GM10847 (cell line): ENCODE results near the gene CTXN1.

ENCODE experiments used
- POLR2A ChIP-seq: IDR thresholded peaks from 2 replicates; pipeline ENCODE4 v1.6.1; 2011; ENCODE audit not compliant: insufficient read length; ENCODE audit errors: extremely low read depth

Gene CTXN1

GRCh38 chr19:7926021-7926726, at the start of gene CTXN1:
CTXN1 (minus strand) TSS chr19:7926135; CDS start chr19:7925538, 597 bp downstream.
- TF ChIP-seq POLR2A: no peak

DNA sequence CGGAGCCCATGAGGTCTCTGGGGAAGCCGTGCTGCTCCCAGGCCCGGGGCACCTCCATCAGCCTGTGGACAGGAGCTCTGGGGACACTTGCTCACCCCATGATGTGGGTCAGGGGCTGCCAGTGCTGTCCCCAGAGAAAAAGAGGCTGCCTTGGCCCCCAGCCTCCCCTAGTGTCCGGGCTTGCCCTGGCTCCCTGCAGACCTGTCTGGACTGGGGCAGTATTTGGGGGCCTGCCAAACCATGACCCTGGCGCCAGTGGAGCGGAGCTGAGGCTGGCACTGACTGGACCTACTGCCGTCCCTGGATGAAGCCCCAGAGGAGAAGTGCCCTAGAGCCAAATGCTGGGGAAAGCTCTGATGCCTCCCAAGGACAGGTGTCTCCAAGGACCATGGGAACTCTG, 49.1 kb upstream of the CTXN1 start:
- no peak for TF ChIP-seq POLR2A

- no peak for TF ChIP-seq POLR2A
These were observed 47.9 kb upstream of the CTXN1 start for GRCh38 chr19:7973883-7974282.

DNA sequence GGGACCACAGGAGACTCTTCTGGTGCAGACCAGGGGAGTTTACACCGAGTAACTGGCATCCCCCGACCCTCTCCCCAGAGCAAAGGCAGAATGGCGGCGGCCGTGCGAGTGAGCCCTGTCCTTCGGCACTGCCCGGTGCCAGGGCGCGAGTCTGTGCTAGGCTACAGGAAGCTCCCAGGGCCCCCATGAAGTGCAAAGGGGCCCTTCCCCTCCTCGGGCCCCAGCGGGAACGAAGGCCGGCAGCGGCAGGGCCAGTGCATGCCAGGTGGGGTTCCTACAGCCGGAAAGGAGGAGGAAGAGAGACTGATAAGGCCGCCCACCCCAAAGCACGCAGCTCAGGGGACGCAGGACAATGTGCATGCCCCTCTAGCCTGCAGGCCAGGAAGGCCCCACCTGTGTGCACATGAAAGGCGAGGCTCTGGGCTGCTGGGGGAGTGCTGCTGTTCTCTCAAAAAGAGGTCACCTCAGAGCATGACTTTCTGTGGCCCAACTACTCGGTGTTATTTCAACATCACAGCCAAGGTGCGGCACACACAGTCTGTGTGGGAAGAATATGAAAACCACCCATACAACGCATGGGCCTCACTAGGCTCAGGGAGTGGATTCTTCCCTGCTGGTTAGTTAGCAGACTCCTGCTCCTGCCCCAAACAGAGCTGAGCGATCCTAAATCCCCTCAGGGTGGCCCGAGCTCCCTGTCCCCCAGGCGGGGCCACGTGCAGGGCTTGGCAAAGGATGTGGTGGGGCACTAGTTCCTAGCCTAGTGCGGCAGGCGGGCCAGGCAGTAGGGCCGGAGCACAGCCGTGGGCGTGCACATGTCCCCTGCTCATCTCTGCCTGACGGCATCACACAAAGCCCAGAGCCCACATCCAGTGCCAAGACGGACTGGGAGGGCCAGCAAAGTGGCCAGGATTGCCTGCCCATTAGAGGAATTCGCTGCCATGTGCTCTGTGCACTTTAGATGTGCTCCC, 45.9 kb upstream of the CTXN1 start:
- no peak for TF ChIP-seq POLR2A

- no peak for TF ChIP-seq POLR2A
These were observed 44.9 kb upstream of the CTXN1 start for GRCh38 chr19:7970716-7971448.

- TF ChIP-seq POLR2A: no peak
These were observed 43.6 kb upstream of the CTXN1 start for GRCh38 chr19:7969555-7969939.

DNA sequence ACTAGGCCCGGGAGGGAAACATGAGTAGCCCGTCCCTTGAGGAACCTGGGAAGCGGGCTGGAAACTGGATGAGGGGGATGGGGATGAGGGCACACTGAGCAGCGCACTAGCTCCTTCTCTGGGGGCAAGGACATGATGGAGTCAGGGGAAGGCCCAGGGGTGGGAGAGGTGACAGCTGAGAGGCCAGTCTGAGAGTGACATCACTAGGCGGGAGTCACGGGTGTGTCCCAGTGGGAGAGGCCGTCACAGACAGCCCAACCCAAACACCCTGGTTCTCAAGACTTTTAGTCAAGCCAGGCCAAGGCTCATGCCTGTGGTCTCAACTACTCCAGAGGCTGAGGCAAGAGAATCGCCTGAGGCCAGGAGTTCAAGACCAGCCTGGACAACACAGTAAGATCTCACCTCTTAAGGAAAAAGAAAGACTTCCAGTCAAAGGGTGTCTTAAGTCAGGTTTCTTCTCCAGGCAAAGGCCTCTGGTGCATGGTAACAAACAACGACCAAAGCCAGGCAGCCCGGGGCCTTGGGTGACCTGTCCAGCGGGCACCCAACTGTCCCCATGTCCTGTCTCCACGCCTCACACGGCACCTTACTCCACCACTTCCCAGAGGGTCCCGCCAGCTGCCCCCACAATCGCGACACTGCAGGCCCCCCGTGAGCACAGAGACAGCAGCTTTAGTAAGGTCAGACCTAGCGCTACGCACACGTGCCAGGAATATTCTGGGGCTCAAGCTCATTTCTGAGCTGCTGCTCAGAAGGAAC, 43.0 kb upstream of the CTXN1 start:
- no peak for TF ChIP-seq POLR2A

- TF ChIP-seq POLR2A: no peak
These were observed 42.3 kb upstream of the CTXN1 start for GRCh38 chr19:7968008-7968795.

DNA sequence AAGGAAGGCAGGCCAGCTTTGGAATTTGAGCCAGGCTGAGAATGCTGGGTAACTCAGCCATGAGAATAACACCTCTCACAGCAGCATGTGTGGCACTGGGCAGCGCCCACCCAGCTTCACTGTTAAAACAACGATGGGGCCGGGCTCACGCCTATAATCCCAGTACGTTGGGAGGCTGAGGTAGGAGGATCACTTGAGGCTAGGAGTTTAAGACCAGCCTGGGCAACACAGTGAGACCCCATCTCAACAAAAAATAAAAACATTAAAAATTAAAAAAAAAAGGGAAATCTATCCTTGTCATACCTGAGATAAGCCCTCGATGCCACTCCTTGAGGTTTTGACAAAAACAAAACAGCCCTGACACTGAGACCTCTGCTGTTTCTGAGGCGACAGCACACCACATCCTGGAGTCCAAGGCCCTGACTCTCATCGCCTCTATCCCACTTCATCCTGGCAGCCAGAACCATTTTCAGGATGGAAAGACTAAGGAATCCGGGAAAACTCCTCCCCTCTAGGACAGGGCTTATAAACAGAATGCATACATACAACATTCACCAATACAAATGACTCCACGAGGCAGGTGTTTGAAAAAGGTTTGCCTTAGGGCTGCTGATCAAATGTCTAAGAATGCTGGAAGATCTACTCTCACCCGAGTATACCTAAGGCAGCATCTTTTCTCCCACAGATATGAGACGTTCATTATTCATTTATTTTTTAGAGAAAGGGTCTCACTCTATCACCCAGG, 40.2 kb upstream of the CTXN1 start:
- no peak for TF ChIP-seq POLR2A

GRCh38 chr19:7965259-7965841, 39.4 kb upstream of the CTXN1 start:
- no peak for TF ChIP-seq POLR2A

GRCh38 chr19:7963566-7963965, 37.6 kb upstream of the CTXN1 start:
- no peak for TF ChIP-seq POLR2A

DNA sequence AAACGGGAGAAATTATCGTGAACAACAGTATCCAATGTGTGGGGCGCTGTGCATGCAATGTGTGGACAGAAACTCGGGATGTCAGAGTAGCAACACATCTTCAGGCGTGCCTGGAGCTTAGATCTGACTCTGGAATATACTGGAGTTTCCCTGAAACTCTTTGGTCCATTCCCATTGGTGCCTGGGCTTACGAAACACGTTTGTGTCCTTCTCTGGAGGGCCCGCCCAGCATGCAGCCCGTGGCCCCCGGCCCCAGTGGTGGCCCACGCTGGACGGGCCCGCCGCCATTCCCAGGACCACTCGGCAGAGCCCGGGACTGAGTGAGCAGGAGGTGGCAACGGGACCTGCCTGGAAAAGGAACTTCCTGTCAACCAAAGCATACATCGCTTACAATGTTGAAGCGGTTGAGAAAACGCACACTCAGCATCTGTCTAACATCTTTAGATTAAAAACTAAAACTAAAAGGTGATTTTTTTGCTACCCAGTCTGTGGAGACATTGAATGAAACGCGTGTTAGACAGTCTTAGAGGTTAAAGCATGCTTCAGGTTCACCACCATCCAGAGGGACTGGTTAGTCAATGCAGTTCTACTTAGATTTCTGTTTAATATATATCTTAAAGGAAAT, 36.8 kb upstream of the CTXN1 start:
- TF ChIP-seq POLR2A: no peak
